Cardiac muscle cell (in vitro differentiated cells and primary cell): Measurements from ENCODE around the gene ELMOD2. TPM values are rescaled to one million over a fixed set of nuclear protein-coding genes. Genes with fewer than 3 reads are reported as not detected.
"Not testable (repeated sequence)": the region's sequence is repeated elsewhere in the genome, so short reads cannot be mapped to it uniquely, and the experiment has no call there.

Source experiments
- DNase-seq, 2 donors: peaks; one replicate each; pipeline versions ENCODE4 v3.0.0 to v3.0.0-alpha.2; 2010 to 2017; ENCODE audit warnings: low read depth in 1 of 2, low spot score in 1 of 2
- H3K27ac ChIP-seq: fragments of 200-600 bp; sonication (generic); 2 replicates; pipeline ENCODE4 v1.5.1; 2016
- H3K27me3 ChIP-seq: fragments of 200-600 bp; sonication (generic); 2 replicates; pipeline ENCODE4 v1.6.0; 2016; ENCODE audit warnings: control low read depth
- H3K36me3 ChIP-seq: fragments of 200-600 bp; sonication (generic); 2 replicates; pipeline ENCODE4 v1.5.1; 2016; ENCODE audit warnings: control low read depth
- H3K4me1 ChIP-seq: fragments of 200-600 bp; sonication (generic); 2 replicates; pipeline ENCODE4 v1.8.1; 2017; ENCODE audit warnings: low read depth, mild to moderate bottlenecking, mixed run types
- H3K4me3 ChIP-seq: fragments of 200-600 bp; sonication (generic); 2 replicates; pipeline ENCODE4 v1.5.1; 2016; ENCODE audit warnings: mild to moderate bottlenecking
- H3K9me3 ChIP-seq: fragments of 200-600 bp; sonication (generic); 2 replicates; pipeline ENCODE4 v1.5.1; 2017; ENCODE audit warnings: low read depth, mild to moderate bottlenecking, control low read depth
- polyA plus RNA-seq: library from polyadenylated mRNA; unstranded; fragments of >200 nt; fragmentation: Nextera tagmentation; extraction: Ambion mirVana; gene quantifications from 2 replicates; pipeline ENCODE4 v1.2.1, GENCODE V29; 2016
- total RNA-seq: library from RNA; depleted of rRNA; stranded (reverse); fragments of >200 nt; gene quantifications from 2 replicates; pipeline ENCODE4 v1.2.3, GENCODE V29; 2016
- TF ChIP-seq, protein P1 (sequence below): IDR thresholded peaks from 2 replicates; pipeline ENCODE4 v1.5.1; 2012; ENCODE audit warnings: low read depth, mild to moderate bottlenecking, low read length

The ELMOD2 gene
- total and polyA plus RNA-seq, 2 experiments from 2014 or later = 26.1 to 66.5 TPM

- Histone ChIP-seq H3K36me3 (no peaks in the 10 kb centered on the region), H3K4me3 (no peak overlapping the region), H3K27ac (no peak overlapping the region), H3K4me1 (no peaks in the 10 kb centered on the region), H3K27me3 (peaks cover 77% of the 10 kb centered on the region), H3K9me3 (no peaks in the 10 kb centered on the region)
- no peak for DNase-seq
- TF ChIP-seq, protein P1, sequence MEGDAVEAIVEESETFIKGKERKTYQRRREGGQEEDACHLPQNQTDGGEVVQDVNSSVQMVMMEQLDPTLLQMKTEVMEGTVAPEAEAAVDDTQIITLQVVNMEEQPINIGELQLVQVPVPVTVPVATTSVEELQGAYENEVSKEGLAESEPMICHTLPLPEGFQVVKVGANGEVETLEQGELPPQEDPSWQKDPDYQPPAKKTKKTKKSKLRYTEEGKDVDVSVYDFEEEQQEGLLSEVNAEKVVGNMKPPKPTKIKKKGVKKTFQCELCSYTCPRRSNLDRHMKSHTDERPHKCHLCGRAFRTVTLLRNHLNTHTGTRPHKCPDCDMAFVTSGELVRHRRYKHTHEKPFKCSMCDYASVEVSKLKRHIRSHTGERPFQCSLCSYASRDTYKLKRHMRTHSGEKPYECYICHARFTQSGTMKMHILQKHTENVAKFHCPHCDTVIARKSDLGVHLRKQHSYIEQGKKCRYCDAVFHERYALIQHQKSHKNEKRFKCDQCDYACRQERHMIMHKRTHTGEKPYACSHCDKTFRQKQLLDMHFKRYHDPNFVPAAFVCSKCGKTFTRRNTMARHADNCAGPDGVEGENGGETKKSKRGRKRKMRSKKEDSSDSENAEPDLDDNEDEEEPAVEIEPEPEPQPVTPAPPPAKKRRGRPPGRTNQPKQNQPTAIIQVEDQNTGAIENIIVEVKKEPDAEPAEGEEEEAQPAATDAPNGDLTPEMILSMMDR = no peak
These were observed 24.6 kb upstream of the ELMOD2 start for GRCh38 chr4:140499391-140499790.

GRCh38 chr4:140504261-140504660 is 19.7 kb upstream of the ELMOD2 start:
- TF ChIP-seq, protein P1 = no peak
- Histone ChIP-seq H3K36me3 (no peaks in the 10 kb centered on the region), H3K27ac (no peak overlapping the region), H3K27me3 (peaks cover 49% of the 10 kb centered on the region), H3K9me3 (no peaks in the 10 kb centered on the region), H3K4me3 (no peak overlapping the region), H3K4me1 (no peaks in the 10 kb centered on the region)
- DNase-seq = no peak

- not testable (repeated sequence) for H3K4me3 ChIP-seq, H3K9me3 ChIP-seq, H3K4me1 ChIP-seq, H3K27me3 ChIP-seq, H3K36me3 ChIP-seq, H3K27ac ChIP-seq, DNase-seq
These were observed 10.2 kb upstream of the ELMOD2 start for GRCh38 chr4:140513765-140514164.

DNA sequence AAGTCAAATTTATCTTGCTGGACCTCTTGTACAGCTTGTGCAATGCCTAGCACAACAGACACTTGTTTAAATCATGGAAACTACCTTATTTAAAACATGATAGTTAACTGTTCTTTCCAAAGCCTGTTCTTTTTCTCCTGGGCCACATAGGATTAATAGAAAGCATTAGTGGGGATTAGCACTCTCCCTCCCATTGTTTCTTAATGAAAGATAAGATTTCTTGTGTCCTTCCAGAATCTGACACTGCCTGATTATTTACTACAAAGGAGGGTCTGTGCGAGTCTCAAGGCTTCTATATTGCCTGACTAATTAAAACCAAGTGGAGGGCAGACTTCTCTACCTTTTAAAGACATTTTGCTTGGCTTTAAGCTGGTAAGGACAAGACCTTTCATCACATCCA is 8.5 kb upstream of the ELMOD2 start:
- Histone ChIP-seq H3K9me3 (no peaks in the 10 kb centered on the region), H3K27ac (no peak overlapping the region), H3K4me3 (no peak overlapping the region), H3K36me3 (no peaks in the 10 kb centered on the region), H3K27me3 (no peaks in the 10 kb centered on the region), H3K4me1 (peaks cover 7% of the 10 kb centered on the region)
- no peak for DNase-seq
- TF ChIP-seq, protein P1 = no peak

DNA sequence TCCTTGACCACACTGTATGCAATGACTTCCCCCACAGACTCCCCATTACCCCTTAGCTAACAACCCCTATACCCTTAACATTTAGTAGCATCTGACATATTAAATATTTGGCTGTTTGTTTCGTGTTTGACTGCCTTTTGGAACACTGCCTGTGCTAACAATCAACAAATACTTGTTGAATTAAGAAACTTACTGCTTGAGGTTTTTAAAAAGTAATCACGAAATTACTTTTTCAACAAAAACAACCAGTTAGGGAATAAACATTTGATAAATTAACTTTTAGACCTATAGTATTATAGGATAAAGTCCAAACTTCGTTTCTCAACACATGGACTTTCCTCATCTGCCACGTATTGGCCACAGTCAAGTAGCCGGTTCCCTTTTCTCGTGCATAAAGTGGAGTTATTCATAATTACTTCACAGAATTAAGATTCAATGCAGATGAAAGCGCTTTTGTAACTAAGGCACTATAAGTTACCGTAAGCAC is 555 bp upstream of the ELMOD2 start:
- TF ChIP-seq, protein P1 = no peak
- no peak for DNase-seq
- no peak overlapping the region for H3K4me3 ChIP-seq

GRCh38 chr4:140529434-140529833 is 5.5 kb downstream of the ELMOD2 start:
- Histone ChIP-seq H3K9me3 (no peaks in the 10 kb centered on the region), H3K27me3 (no peaks in the 10 kb centered on the region), H3K36me3 (no peaks in the 10 kb centered on the region), H3K4me3 (no peak overlapping the region), H3K4me1 (peaks cover 32% of the 10 kb centered on the region), H3K27ac (peak overlapping the region; percentile 88)
- TF ChIP-seq, protein P1 = no peak
- peak in 1 of 2 donors; percentile 66 for DNase-seq

More for the DNA sequence above, 555 bp upstream of the ELMOD2 start:
- Histone ChIP-seq H3K36me3 (no peaks in the 10 kb centered on the region), H3K27me3 (no peaks in the 10 kb centered on the region), H3K4me1 (peaks cover 12% of the 10 kb centered on the region), H3K27ac (no peak overlapping the region), H3K9me3 (no peaks in the 10 kb centered on the region)
